OCI-LY3 (cell line): Measurements from ENCODE around the gene VASH2.

Experiments
- H2AFZ ChIP-seq: fragments of 200-600, 300-600 bp; shearing (Covaris generic); 2 replicates; pipeline ENCODE4 v1.6.0; 2014; ENCODE audit warnings: antibody characterized with exemption, low read depth, low read length
- H3K27ac ChIP-seq: fragments of 200-600, 300-600 bp; sonication (generic); 2 replicates; pipeline ENCODE4 v1.5.1; 2014; ENCODE audit warnings: mild to moderate bottlenecking, low read length, moderate library complexity, mixed read lengths
- H3K27me3 ChIP-seq: fragments of 200-600, 300-600 bp; sonication (generic); 2 replicates; pipeline ENCODE4 v1.6.1; 2014; ENCODE audit warnings: low read depth, low read length, mixed read lengths
- H3K36me3 ChIP-seq: fragments of 200-600, 300-600 bp; sonication (generic); replicated peaks from 2 replicates; pipeline ENCODE3; 2014; ENCODE audit warnings: low read depth, low read length, mixed read lengths
- H3K4me1 ChIP-seq: fragments of 300-600, 200-600 bp; sonication (generic); 2 replicates; pipeline ENCODE4 v1.6.1; 2014; ENCODE audit warnings: low read length, mixed read lengths
- H3K4me2 ChIP-seq: fragments of 200-600, 300-600 bp; sonication (generic); 2 replicates; pipeline ENCODE4 v1.6.1; 2014; ENCODE audit warnings: low read length, mixed read lengths
- H3K4me3 ChIP-seq: fragments of 300-600, 200-600 bp; sonication (generic); 2 replicates; pipeline ENCODE4 v1.5.1; 2014; ENCODE audit warnings: antibody characterized with exemption, mild to moderate bottlenecking, low read length, moderate library complexity
- H3K79me2 ChIP-seq: fragments of 300-600, 200-600 bp; shearing (Covaris generic); 2 replicates; pipeline ENCODE4 v1.6.1; 2014; ENCODE audit warnings: mild to moderate bottlenecking, low read length, mixed read lengths
- H3K9ac ChIP-seq: fragments of 300-600, 200-600 bp; shearing (Covaris generic); 2 replicates; pipeline ENCODE4 v1.6.0; 2014; ENCODE audit warnings: mild to moderate bottlenecking, low read length, moderate library complexity
- H3K9me3 ChIP-seq: fragments of 200-600, 300-600 bp; shearing (Covaris generic); 2 replicates; pipeline ENCODE4 v1.6.1; 2014; ENCODE audit warnings: low read length, mixed read lengths; ENCODE audit not compliant: insufficient read depth
- H4K20me1 ChIP-seq: fragments of 200-600, 300-600 bp; sonication (generic); 2 replicates; pipeline ENCODE4 v1.6.1; 2016; ENCODE audit warnings: low read length, mixed read lengths; ENCODE audit not compliant: insufficient read depth
- CTCF ChIP-seq: fragments of 200-600, 300-600 bp; sonication (generic); IDR thresholded peaks from 2 replicates; pipeline ENCODE4 v1.5.1; 2014; ENCODE audit warnings: antibody characterized with exemption, low read length, low read depth
- EZH2phosphoT487 ChIP-seq: fragments of 200-600 bp; shearing (Covaris generic); IDR thresholded peaks from 2 replicates; pipeline ENCODE4 v1.6.1; 2018; ENCODE audit warnings: antibody characterized with exemption, mixed run types, low read depth

VASH2 gene

GRCh38 chr1:213003256-213003655, 52.9 kb downstream of the VASH2 start:
- H3K9ac ChIP-seq: peak overlapping the region; percentile 11; the same call in 1 of the 2 replicates
- TF ChIP-seq CTCF: 0 out of 2 replicates have a peak, but pooled peaks have one; percentile 8
- no peak for TF ChIP-seq EZH2phosphoT487
- H3K27me3 ChIP-seq: no peaks in the 10 kb centered on the region
- H2AFZ ChIP-seq: no peak overlapping the region
- H4K20me1 ChIP-seq: peaks cover under 1% of the 10 kb centered on the region; the same call in 1 of the 2 replicates
- peak overlapping the region; percentile 76 for H3K27ac ChIP-seq
- peak overlapping the region; percentile 60 for H3K4me2 ChIP-seq
- H3K4me1 ChIP-seq: peaks cover 21% of the 10 kb centered on the region
- H3K36me3 ChIP-seq: peaks cover 50% of the 10 kb centered on the region
- H3K79me2 ChIP-seq: peaks cover 2% of the 10 kb centered on the region
- peak overlapping the region; percentile 20 for H3K4me3 ChIP-seq
- no peaks in the 10 kb centered on the region for H3K9me3 ChIP-seq

- Histone ChIP-seq H3K4me2 (peak overlapping the region; percentile 16), H3K4me3 (no peak overlapping the region), H3K27ac (peak overlapping the region; percentile 28), H3K9ac (no peak overlapping the region), H4K20me1 (peaks cover 8% of the 10 kb centered on the region; the same call in 1 of the 2 replicates), H3K36me3 (peaks cover 75% of the 10 kb centered on the region), H3K4me1 (peaks cover 26% of the 10 kb centered on the region), H3K79me2 (peaks cover 47% of the 10 kb centered on the region), H3K9me3 (no peaks in the 10 kb centered on the region), H2AFZ (no peak overlapping the region), H3K27me3 (no peaks in the 10 kb centered on the region)
- no peak for TF ChIP-seq CTCF
- TF ChIP-seq EZH2phosphoT487: no peak
Observed at GRCh38 chr1:213008564-213008963, 58.2 kb downstream of the VASH2 start.

GRCh38 chr1:213014642-213015041, 64.3 kb downstream of the VASH2 start:
- peaks cover 19% of the 10 kb centered on the region for H3K4me1 ChIP-seq
- no peaks in the 10 kb centered on the region for H3K9me3 ChIP-seq
- H3K36me3 ChIP-seq: peaks cover 33% of the 10 kb centered on the region
- TF ChIP-seq CTCF: no peak
- peak overlapping the region; percentile 80 for H3K4me3 ChIP-seq
- H2AFZ ChIP-seq: no peak overlapping the region
- H3K27ac ChIP-seq: peak overlapping the region; percentile 82
- peaks cover 51% of the 10 kb centered on the region for H3K79me2 ChIP-seq
- peak overlapping the region; percentile 90 for H3K4me2 ChIP-seq
- peak overlapping the region; percentile 88 for H3K9ac ChIP-seq
- no peaks in the 10 kb centered on the region for H3K27me3 ChIP-seq
- no peaks in the 10 kb centered on the region for H4K20me1 ChIP-seq

GRCh38 chr1:213015099-213016050, 65.0 kb downstream of the VASH2 start, which contains the start of gene ANGEL2:
Gene ANGEL2, minus strand, starts transcription at chr1:213015867. Its CDS starts 196 bp downstream, at chr1:213015671.
- Histone ChIP-seq H3K36me3 (peaks cover 30% of the 10 kb centered on the region), H3K4me3 (peak within 1 kb of the TSS; percentile 80), H3K4me2 (peak within 1 kb of the TSS; percentile 90), H3K9me3 (no peaks in the 10 kb centered on the region), H4K20me1 (no peaks in the 10 kb centered on the region), H3K4me1 (peaks cover 19% of the 10 kb centered on the region), H3K9ac (peak within 1 kb of the TSS; percentile 88), H3K27me3 (no peaks in the 10 kb centered on the region), H2AFZ (peak within 1 kb of the TSS; percentile 75; the same call in 1 of the 2 replicates), H3K79me2 (peaks cover 48% of the 10 kb centered on the region), H3K27ac (peak within 1 kb of the TSS; percentile 82)
- no peak for TF ChIP-seq CTCF
